Left ventricle myocardium inferior (tissue), 1 donor: Measurements from ENCODE around the gene C14orf132. TPM values are rescaled to one million over a fixed set of nuclear protein-coding genes. Genes with fewer than 3 reads are reported as not detected.

Source experiments
- DNase-seq: peaks from one replicate; pipeline ENCODE4 v3.0.0-alpha.2; 2020
- H3K27ac ChIP-seq: fragments of 200-600 bp; replicated peaks from 2 replicates; pipeline ENCODE4 v1.8.0; 2021
- H3K27me3 ChIP-seq: fragments of 200-600 bp; 2 replicates; pipeline ENCODE4 v1.8.0; 2021; ENCODE audit warnings: low read depth
- H3K36me3 ChIP-seq: fragments of 200-600 bp; 2 replicates; pipeline ENCODE4 v1.8.0; 2021
- H3K4me1 ChIP-seq: fragments of 200-600 bp; 2 replicates; pipeline ENCODE4 v1.8.0; 2021
- H3K4me3 ChIP-seq: fragments of 200-600 bp; 2 replicates; pipeline ENCODE4 v1.8.0; 2021; ENCODE audit warnings: mild to moderate bottlenecking, moderate library complexity
- H3K9me3 ChIP-seq: fragments of 200-600 bp; replicated peaks from 2 replicates; pipeline ENCODE4 v1.8.0; 2021
- intact Hi-C: fragments of 100-400 bp; cut with micrococcal nuclease; formaldehyde crosslinking; loops from one replicate; pipeline ENCODE4 v1.11.0; 2022
- total RNA-seq: library from RNA; stranded (reverse); fragmentation: NEBNext Ultra II Directional; extraction: Animal tissue kit (Norgen Biotek cat#: 25700); gene quantifications from one replicate; pipeline ENCODE4 v1.2.1, GENCODE V29; 2021
- TF ChIP-seq, protein P1 (sequence below): fragments of 200-600 bp; IDR thresholded peaks from 2 replicates; pipeline ENCODE4 v1.8.0; 2021; ENCODE audit warnings: antibody characterized with exemption, mild to moderate bottlenecking, borderline replicate concordance
- donor health status: DM: no; HTN: yes; CAD: no; lungs with severe emphysema.

C14orf132 gene
- total RNA-seq, 1 donor from 2014 or later, result 4.8 TPM

GRCh38 chr14:96094211-96094610 lies 55.0 kb downstream of the C14orf132 start:
- Histone ChIP-seq H3K9me3 (no peaks in the 10 kb centered on the region), H3K36me3 (no peaks in the 10 kb centered on the region), H3K4me3 (no peak overlapping the region), H3K4me1 (peaks cover 20% of the 10 kb centered on the region), H3K27me3 (peaks cover 92% of the 10 kb centered on the region), H3K27ac (no peak overlapping the region)
- DNase-seq, result no peak
- intact Hi-C loops, result loop anchor here (10.0 kb wide), 1 partner anchor 89 kb away; no protein-coding TSS in a partner anchor
- TF ChIP-seq, protein P1, sequence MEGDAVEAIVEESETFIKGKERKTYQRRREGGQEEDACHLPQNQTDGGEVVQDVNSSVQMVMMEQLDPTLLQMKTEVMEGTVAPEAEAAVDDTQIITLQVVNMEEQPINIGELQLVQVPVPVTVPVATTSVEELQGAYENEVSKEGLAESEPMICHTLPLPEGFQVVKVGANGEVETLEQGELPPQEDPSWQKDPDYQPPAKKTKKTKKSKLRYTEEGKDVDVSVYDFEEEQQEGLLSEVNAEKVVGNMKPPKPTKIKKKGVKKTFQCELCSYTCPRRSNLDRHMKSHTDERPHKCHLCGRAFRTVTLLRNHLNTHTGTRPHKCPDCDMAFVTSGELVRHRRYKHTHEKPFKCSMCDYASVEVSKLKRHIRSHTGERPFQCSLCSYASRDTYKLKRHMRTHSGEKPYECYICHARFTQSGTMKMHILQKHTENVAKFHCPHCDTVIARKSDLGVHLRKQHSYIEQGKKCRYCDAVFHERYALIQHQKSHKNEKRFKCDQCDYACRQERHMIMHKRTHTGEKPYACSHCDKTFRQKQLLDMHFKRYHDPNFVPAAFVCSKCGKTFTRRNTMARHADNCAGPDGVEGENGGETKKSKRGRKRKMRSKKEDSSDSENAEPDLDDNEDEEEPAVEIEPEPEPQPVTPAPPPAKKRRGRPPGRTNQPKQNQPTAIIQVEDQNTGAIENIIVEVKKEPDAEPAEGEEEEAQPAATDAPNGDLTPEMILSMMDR, result no peak

DNA sequence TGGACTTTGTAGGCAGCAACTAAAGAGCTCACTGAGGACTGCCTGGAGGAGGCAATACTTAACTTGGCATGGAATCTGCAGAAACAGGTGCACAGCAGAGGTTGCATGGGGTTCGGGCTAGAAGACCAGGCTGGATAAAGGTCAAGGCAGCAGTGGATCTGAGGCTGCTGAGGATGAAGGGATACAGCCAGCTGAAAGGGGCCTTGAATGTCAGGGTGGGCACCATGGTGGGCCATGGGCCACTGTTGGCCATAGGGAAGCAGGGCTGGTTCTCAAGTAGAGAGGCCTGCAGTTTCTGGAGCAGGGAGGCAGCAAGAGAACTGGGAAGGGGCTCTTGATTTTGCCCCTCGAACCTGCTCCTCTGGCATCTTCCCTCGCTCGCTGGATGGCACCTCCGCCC lies 55.5 kb downstream of the C14orf132 start:
- DNase-seq, result no peak
- Histone ChIP-seq H3K27me3 (peaks cover 92% of the 10 kb centered on the region), H3K4me1 (peaks cover 20% of the 10 kb centered on the region), H3K27ac (no peak overlapping the region), H3K9me3 (no peaks in the 10 kb centered on the region), H3K4me3 (no peak overlapping the region), H3K36me3 (no peaks in the 10 kb centered on the region)
- TF ChIP-seq, protein P1, result no peak
- intact Hi-C loops, result loop anchor here (10.0 kb wide), 1 partner anchor 90 kb away; no protein-coding TSS in a partner anchor

GRCh38 chr14:96095058-96095457 lies 55.9 kb downstream of the C14orf132 start:
- no peak for DNase-seq
- Histone ChIP-seq H3K4me3 (no peak overlapping the region), H3K27me3 (peaks cover 92% of the 10 kb centered on the region), H3K27ac (no peak overlapping the region), H3K4me1 (peaks cover 18% of the 10 kb centered on the region), H3K36me3 (no peaks in the 10 kb centered on the region), H3K9me3 (no peaks in the 10 kb centered on the region)
- intact Hi-C loops, result loop anchor here (10.0 kb wide), 1 partner anchor 90 kb away; no protein-coding TSS in a partner anchor
- TF ChIP-seq, protein P1, result no peak

DNA sequence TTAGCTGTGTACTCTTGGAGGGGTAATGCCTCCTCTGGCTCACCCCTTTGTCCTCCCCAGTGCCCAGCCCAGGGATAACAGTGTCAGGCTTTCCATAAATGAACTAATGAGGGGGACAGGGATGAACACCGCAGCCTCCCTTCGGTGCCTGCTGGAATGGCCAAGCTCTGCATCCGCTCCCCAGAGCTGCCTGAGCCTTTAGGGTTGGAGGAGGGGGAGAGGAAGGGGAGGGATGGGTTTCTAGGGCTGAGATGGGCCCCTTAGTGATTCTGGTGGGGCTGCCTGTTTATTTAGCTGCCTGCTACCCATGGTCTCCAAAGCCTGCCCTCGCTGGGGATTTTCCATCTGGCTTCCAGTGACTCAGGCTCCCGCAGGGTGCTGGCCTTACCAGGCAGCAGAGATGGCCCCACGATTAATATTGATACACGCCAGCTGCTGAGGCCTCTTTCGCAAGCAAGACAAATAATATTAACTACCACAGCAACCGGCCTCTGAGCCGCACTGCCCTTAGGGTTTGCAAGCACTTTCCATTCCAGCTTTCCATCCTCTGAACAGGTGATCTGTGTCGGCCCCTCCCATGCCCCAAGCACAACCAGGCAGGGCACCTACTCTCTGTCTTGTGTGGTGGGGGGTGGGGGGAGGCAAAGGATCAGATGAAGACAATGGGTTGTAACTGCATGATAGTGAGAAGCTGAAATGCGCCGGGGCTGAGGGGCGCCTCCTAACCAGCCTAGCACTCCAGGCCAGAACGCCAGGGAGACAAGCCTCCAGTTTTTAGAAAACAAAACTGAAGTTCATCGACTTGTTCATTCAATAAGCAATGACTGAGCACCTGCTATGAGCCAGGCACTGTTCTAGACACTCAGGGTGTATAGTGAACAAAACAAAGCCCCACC lies 56.7 kb downstream of the C14orf132 start:
- no peak for DNase-seq
- Histone ChIP-seq H3K4me3 (no peak overlapping the region), H3K9me3 (no peaks in the 10 kb centered on the region), H3K27me3 (peaks cover 89% of the 10 kb centered on the region), H3K4me1 (peaks cover 11% of the 10 kb centered on the region), H3K27ac (no peak overlapping the region), H3K36me3 (no peaks in the 10 kb centered on the region)
- intact Hi-C loops, result loop anchor here (10.0 kb wide), 1 partner anchor 91 kb away; no protein-coding TSS in a partner anchor
- TF ChIP-seq, protein P1, result no peak

DNA sequence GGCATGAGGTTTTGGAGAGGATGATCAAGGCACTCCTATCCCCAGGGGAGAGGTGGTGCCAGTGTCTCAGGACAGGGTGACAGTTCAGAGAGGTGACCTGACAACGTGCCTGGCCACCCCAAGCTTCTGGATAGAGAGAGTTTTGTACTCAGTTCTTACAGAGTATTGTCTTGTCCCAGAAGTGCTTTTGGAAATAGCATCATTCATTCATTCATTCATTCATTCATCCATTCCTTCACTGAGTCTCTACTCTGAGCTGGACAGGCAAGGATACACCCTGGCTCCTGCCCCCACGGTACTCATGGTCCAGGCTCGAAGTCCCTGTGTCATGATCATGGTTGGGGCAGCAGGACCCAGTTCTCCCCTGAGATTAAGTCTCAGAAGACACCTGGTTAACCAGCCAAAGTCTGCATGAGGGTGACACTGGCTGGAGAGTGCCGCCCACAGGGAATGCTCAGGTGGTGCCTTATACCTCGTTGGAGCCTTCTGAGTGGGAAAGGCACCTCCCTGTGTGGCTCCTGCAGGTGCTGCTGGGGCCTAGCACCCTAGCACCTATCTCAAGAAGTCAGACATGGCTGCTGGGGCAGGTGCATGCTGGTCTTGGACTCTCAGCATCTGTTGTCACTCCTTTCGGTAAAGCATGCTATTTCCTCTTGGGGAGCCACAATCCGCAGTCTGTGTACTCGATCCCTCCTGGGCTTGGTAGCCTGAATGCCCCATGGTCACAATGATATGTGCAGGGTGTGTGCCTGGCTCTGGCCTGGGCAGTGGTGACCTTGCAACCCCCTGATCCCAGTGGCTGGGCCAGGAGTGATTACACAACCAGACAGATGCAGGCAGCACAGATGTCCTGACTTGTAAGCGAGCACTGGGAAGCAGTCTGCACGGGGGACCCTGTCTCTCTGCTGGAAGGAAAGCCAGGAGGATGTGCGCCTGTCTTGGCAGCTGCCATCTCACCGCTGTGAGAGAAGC lies 57.8 kb downstream of the C14orf132 start:
- TF ChIP-seq, protein P1, result no peak
- intact Hi-C loops, result loop anchor here (10.0 kb wide), 1 partner anchor 92 kb away; no protein-coding TSS in a partner anchor
- Histone ChIP-seq H3K27me3 (peaks cover 82% of the 10 kb centered on the region), H3K27ac (no peak overlapping the region), H3K4me3 (no peak overlapping the region), H3K36me3 (no peaks in the 10 kb centered on the region), H3K4me1 (no peaks in the 10 kb centered on the region), H3K9me3 (no peaks in the 10 kb centered on the region)
- DNase-seq, result no peak
